ENCODE results near the gene GDAP1L1.
"Not testable (repeated sequence)": the region's sequence is repeated elsewhere in the genome, so short reads cannot be mapped to it uniquely, and the experiment has no call there.

The GDAP1L1 gene

DNA sequence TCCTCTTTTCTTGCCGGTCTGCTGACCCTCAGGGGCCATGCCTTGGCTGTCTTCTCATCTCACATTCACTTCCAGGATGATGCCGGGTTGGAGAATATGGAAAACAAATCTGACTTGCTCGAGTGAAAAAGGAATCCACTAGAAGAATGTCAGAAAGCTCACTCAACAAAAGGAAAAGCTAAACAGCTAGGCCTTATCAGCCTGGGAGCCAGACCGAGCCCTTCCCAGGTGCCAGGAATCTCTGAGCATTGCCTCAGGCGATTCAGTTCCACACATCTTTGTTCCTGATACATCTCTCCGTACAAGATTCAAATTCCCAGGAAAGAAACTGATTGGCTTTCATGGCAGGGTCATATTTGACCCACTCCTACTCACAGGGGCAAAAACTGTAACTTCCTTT, 27.3 kb upstream of the GDAP1L1 start:
- no peak for DNase-seq (ENCODE audit: low read depth)

DNA sequence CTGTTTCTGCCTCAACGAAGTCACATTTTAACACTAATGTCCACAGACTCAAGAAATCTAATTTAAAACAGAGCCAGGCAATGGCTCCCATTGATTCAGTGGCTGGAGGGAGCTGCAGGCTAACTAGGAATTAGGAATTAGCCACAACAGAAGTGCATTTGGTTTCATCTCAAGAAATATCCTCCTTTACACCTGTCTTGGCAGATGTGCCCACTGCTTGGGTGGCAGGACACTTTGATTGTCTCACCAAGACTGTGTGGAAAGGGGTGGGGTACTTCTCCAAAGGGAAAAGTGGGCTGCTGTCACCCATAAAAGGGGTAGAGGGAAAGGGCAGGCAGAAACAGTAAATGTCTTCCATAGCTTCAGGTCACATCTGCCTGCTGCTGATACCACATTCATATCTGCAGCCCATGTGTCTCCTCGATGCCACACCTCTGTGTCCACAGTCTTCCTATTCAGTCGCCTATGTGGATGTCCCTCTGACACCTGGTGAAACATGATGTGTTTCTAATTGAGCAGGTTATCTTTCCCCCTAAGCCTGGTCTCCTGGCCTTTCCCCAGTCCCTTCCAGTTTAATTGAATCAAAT, 25.6 kb upstream of the GDAP1L1 start:
- no peak for DNase-seq (ENCODE audit: low read depth)

DNA sequence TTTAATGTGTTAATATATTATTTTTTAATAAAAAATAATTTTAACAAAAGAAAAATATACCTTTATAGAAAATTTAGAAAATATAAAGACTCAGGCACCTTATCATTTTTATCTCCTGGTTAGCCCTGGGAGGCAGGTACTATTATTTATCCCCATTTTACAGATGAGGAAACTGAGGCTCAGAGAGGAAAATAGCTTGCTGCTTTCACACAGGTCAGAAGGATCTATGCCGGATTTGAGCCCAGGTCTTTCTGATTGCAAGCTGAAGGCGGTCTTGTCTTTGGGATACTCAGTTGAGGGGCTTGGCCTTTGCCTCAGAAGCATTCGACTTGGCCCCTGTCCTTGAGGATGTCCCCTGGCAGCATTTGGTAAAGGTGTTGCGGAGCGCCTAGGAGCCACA, 25.1 kb upstream of the GDAP1L1 start:
- DNase-seq (ENCODE audit: low read depth), result no peak

DNA sequence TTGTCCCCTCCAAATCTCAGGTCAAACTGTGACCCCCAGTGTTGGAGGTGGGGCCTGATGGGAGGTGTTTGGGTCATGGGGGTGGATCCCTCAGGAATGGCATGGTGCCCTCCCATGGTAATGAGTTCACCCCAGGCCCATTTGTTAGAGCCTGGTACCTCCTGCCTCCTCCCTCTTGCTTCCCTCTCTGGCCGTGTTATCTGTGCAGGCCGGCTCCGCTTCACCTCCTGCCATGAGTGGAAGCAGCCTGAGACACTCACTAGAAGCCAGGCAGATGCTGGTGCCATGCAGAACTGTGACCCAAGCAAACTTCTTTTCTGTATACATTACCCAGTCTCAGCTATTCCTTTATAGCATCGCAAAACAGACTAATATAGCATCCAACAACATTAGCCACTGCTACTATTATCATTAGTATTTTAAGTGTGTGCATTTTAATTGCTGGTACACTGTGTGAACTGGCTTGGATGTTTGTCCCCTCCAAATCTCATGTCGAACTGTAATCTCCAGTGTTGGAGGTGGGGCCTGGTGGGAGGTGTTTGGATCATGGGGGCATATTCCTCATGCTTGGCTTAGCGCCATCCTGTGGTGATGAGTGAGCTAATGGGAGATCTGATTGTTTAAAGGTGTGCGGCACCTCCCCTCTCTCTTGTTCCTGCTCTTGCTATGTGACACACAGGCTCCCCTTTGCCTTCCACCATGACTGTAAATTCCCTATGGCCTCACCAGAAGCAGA, 24.3 kb upstream of the GDAP1L1 start:
- no peak for DNase-seq (ENCODE audit: low read depth)

DNA sequence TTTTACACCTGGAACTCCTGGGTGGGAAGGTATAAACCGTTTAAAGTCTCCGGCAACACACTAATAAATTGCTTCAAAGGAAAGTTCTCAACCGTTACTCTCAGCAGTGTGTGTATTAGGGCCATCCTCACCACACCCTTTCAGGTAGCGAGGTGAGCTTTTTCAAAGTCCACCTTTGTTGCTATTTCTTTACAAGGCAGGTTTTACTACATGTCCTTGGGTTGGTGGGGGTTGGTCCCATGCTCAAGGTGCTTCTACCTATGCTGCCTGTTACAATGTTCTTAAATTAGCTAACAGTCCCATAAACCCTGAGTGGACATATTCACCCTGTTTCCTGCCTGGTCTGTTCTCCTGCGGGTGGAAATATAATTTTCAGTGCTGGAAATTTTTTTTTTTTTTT, 23.4 kb upstream of the GDAP1L1 start:
- DNase-seq (ENCODE audit: low read depth), result no peak

DNA sequence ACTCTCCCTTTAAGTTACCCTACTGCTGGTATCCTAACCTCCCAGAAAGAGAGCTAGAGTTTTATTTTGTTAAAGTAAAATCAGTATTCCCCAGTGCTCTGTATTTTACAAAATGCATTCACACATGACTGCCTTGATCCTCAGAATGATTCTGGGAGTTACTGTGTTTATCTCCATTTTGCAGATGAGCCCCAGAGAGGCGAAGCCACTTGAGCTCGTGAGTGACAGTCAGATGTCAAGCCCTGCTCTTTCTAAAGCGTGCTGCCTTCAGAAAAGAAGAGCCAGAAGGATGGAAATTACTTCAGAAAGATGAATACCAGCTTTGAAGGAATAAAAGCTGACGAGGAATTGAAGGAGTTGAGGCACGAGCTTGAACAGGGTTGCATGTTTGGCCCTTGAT, 22.5 kb upstream of the GDAP1L1 start:
- DNase-seq (ENCODE audit: low read depth), result no peak

DNA sequence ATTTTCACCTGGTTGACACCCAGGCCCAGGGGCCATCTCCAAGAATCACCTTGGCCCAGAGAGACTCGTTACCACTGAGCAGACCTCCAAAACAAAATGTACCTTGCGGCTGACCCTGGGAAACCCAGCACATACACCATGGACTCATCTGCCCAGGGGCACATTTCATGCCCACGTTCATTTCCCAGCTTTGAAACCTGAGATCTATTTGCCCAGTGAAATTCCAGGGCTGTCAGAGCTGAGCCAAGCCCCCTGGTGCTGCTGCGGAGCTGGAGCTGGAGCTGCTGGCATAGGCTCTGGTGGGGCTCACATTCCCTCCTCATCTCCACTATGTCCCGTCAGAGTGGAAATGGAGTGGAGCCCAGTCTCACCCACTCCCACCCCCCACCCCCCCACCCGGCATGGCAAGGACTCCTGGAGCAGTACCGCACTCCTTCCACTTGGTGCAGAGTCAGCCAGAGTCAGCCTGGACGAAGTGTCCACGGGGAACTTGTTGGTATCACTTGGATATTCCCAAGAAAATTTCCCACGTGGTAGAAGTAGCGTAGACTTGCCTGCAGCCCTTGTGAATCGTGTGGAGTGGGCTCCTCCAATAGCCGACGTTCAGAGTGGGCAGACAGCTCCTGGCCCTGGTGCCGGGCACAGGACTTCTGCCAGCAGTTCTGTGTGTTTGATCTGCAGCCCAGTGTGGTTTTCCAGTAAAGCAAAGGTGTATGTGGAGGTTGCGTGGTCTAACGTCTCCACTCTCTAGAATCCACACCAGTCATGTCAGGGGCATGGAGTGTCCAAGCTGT, 18.4 kb upstream of the GDAP1L1 start:
- DNase-seq (ENCODE audit: low read depth), result no peak

DNA sequence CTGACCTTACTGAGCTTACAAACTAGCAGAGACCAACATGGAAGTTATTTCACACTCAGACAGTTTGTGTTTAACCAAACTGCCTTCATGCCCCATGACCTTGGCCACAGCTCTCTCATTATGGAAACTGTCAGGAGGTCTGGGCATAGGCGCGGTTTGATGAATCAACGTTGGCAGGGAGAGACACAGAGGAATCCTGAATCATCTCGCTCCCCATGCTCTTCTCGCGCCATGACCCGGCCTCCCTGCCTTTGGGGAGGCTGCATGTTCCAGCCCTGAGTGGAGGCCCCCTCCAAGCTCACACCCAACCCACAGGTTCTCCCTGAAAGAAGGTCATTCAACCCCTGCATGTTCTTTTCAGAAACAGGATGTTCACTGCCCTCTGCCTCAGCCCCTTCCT, 15.9 kb upstream of the GDAP1L1 start:
- no peak for DNase-seq (ENCODE audit: low read depth)

DNA sequence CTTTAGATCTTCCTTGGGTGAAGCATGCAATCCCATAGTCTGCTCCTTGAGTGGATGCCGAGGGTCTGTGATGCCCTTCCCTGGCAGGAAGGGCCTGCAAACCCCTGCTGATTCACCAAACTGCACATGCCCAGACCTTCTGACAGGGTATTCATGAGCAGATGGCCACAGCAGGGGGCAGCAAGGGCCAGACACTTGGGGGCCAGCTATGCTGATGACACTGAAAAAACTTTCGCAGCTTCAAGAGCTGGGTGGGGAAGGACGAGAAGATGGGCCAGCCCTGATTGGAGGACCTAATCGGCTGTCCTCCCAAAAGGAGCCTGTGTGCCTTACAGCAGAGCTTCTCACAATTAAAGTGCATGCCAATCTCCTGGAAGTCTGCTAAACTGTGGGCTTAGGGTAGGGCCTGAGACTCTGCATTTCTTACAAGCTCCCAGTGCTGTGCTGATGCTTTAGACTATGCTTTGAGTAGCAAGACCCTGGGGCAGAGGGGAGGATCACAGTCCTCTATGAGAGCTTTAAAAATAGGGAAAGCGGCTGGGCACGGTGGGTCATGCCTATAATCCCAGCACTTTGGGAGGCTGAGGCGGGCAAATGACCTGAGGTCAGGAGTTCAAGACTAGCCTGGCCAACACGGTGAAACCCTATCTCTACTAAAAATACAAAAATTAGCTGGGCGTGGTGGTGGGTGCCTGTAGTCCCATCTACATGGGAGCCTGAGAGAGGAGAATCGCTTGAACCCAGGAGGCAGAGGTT, 15.2 kb upstream of the GDAP1L1 start:
- DNase-seq (ENCODE audit: low read depth), result no peak

DNA sequence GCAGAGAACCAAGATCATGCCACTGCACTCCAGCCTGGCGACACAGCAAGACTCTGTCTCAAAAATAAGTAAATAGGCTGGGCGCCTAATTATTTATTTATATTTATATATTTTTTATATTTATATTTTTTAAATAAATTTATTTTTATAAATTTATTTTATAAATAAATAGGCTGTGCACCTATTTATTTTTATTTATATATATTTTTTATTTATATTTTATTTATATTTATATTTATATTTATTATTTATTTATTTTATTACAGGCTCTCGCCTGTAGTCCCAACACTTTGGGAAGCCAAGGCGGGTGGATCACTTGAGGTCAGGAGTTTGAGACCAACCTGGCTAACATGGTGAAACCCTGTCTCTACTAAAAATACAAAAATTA, 14.6 kb upstream of the GDAP1L1 start:
- DNase-seq (ENCODE audit: low read depth), result not testable (repeated sequence)

DNA sequence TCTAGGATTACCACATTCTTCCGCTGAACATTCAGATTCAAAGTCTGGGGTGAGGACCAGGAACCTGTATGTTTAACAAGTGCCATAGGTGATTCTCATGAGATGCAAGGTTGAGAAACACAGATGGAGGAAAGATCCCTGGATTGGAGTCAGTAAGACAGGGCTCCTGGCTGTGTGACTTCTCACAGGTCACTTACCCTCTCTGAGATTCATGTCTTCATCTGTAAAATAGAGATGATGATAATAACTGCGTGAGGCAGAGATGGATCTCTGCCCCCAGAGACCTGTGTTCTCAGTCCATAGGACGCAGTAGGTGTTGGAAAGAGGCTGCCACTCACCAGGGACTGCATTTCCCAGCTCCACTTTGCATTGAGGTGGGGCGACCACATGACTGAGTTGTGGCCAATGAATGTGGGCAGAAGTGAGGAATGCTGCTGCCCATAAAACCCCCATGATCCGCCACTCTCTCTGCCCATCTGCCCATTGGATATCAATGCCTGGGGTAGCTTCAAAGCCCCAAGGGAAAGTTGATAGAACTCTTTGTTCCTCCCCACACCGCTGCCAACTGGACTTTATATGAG, 13.6 kb upstream of the GDAP1L1 start:
- DNase-seq (ENCODE audit: low read depth), result no peak

DNA sequence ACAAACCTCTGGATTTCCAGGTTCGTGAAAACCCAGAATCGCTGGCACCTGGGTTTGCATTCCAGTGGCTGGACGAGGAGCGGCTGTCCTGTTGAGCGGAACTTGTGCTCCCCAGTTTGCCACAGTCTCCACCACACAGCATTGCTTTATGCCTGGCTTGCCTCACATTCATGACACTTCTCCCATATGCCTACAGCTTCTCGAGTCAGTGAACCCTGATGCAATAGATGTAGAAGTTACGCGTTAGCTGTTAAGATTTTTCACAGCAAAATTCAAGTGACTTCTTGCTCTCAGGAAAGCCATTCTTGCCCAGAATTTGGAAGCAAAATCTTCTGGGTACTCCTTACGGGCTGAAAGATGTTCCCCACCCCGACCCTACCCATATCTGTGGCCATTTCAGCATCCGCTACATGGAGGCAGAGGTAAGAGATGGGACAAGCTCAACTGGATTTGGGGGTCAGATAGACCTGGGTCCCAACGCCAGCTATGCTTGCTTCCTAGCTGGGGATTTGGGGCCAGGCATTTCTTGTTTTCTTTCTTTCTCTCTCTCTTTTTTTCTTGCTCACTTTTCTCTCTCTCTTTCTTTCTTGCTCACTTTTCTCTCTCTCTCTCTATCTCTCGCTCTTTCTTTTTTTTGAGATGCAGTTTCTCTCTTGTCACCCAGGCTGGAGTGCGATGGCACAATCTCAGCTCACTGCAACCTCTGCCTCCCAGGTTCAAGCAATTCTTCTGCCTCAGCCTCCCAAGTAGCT, 12.4 kb upstream of the GDAP1L1 start:
- no peak for DNase-seq (ENCODE audit: low read depth)

DNA sequence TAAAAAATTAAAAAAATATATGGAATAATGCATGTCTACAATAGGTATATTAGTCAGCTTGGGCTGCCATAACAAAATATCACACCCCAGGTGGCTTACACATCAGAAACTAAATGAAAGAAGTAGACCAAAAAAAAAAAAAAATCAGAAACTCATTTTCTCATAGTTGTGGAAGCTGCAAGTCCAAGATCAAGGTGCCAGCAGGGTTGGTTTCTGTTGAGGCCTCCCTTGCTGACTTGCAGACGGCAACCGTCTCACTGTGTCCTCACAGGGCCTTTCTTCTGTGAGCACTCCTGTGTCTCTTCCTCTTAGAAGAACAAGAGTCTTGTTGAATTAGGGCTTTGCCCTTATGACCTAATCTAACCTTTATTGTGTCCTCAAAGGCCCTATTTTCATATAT, 11.4 kb upstream of the GDAP1L1 start:
- no peak for DNase-seq (ENCODE audit: low read depth)

DNA sequence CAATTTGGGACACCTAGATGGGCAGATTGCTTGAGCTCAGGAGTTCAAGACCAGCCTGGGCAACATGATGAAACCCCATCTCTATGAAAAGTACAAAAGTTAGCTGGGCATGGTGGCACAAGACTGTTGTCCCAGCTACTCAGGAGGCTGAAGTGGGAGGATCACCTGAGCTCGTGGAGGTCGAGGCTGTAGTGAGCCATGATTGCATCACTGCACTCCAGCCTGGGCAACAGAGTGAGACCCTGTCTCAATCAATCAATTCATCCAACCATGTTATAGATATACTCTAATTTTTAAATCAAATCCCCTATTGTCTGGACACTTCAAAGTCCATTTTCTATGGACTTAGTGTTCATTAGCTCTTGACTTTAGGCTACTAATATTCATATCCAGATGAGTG, 10.3 kb upstream of the GDAP1L1 start:
- not testable (repeated sequence) for DNase-seq (ENCODE audit: low read depth)

DNA sequence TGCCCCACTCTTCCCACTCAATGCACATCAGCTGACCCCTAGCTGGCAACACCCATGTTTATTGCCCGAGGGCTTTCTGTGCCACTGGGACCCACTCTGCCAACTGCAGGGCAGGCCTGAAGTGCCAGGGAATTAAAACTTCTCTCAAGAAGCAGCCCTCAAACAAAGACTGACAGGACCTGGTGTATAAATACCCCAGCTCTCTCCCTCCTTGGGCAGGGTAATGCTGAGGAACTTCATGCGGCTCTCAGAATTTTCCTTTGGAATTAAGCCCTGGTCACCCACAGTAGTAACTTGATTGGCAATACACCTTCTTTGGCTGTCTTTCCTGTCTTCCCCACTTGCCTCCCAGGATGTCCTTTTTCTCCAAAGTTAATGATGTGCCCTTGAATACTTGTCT, 5.3 kb upstream of the GDAP1L1 start:
- no peak for DNase-seq (ENCODE audit: low read depth)

DNA sequence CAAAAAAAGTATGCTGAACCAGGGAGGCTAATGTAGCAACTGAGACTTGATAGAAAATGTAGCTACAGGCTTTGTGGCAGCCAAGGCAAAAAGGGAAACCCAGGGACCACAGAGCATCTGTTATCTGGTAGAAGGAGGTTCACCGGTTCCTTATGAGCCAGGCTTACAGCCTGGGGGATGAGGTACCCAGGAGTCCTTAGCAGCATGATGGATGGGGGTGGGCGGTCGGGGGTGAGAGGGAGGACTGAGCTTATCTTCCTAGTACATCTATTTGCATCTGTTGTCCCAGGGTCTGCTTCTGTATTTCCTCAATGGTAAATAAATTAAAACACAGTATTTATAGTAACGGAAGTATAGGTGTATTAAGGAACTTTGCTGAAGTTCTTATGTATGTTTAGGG, 1.1 kb upstream of the GDAP1L1 start:
- no peak for DNase-seq (ENCODE audit: low read depth)

DNA sequence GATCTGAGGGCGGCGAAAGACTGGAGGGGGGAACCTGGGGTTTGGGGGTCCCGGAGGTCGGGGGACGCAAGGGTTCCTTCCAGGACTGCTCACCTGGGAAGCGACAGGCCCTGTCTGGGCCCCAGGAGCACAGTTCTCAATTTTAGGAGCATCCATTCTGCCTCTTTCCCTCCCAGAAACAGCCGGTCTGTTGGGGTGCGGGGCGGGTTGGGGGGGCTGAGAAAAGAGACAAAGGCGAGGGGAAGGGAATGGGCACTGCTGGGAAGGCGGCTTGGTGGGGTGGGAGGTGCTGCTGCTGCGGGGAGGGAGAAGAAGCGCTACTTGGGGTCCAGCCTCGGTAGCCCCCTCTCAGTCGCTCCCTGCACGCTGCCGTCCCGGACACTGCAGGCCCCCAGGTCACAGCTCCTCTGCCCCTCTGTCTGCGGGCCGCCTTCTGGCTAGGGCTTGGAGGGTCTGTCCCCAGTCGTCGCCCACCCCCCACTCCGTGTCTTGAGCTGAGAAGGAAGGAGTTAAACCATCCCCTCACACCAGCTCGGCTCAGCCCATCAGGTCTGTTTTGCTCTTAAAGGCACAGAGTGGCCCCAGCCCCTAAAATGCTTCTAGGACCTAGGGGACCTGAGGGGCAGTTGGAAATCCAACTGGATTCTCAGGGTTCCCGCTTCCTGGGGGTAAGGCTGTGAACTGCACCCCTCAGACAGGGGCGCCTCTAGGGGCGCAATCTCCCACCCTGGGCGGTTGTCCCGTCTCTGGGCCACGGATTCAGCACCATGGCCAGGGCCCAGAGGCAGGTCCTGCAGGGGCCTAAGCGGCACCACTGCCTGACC, 690 bp downstream of the GDAP1L1 start:
- DNase-seq (ENCODE audit: low read depth), result no peak

DNA sequence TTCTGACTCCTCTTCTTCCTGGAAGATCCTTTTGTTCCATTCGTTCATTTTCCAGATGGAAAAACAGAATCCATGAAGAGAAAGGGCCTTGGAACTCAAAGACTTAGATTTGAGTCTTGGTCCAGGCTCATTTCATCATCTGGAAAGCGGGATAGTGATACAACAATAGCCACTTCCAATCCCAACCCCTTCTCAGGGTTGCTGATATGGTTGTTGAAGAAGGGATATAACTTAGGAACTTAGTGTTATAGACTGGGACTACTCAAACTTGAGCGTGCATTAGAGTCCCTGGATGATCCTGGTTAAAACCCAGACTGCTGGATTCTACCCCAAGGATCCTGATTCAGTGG, 1.3 kb downstream of the GDAP1L1 start:
- no peak for DNase-seq (ENCODE audit: low read depth)

DNA sequence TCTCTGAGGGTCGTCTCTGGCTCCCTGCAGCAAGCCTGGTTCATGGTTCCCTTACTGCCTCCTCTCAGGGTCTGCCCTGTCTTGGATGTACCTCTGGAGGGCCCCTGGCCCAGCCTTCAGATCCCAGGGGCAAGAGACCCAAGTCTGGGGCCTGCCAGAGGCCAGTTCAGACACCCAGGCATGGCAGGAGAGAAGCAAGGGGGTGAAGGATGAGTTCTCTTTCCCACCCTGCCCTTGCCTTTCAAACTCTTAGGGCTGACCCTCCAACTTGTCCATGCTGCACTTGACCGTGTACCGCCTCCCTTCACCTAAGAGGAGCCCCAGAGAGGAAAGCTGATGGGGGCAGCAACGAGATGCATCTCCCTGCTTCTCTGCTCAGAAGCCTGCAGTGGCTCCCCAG, 4.2 kb downstream of the GDAP1L1 start:
- no peak for DNase-seq (ENCODE audit: low read depth)

DNA sequence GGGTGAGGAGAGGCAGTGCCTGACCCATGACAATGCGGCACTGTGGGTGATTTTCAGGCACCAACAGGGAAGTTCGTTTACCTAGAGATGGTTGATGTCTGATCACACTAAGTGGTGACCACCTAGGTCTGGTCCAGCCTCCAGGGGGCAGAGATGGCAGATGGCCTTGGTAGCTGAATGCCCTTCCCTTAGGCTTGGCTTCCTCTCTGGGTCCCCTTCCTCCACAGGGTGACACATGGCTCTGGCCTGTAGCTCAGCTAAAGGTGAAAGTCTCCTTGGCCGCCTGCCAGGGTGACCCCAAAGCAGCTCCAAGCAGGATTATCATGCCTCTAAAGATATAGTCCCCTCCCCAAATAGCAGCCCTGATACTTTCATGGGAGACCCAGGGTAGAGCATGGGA, 6.4 kb downstream of the GDAP1L1 start:
- DNase-seq (ENCODE audit: low read depth), result no peak

DNA sequence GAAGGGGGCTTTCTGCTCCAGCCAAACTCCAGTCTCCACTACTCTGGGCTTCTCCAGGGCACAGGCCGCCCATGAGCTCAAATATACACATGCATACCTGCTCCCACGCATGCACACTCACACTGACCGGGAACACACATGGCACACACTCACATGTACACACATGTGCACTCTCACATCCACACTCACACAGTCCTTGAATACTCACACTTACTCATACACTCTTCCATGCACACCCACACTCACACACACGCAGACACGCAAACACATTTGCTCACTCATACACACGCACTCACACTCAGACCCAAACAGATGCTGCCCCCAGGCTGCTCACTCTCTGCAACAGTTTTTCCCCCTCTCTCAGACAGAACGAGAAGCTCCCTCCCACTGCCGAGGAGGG, 7.0 kb downstream of the GDAP1L1 start:
- DNase-seq (ENCODE audit: low read depth), result no peak
